ENCODE data around the gene SERP1. TPM values are rescaled to one million over a fixed set of nuclear protein-coding genes. Genes with fewer than 3 reads are reported as not detected.

The SERP1 gene
- 100 to 1,000 TPM in 1 of 2 donors, 10 to 100 TPM in 1; 65.7 to 101 TPM for total RNA-seq

GRCh38 chr3:150546226-150547044, at the start of gene SERP1, which contains the start of gene EIF2A:
Gene SERP1 (minus strand): TSS chr3:150546496. CDS start chr3:150546135, 361 bp downstream.
Gene EIF2A (plus strand): TSS chr3:150546787. CDS start chr3:150546803, 16 bp downstream.

Other genes with a start within 250 kb of the SERP1 start
- gene TSC22D2, start 138.2 kb downstream of the SERP1 start, total RNA-seq, result 10 to 100 TPM in 1 of 2 donors, 1 to 10 TPM in 1; 10.0 to 12.0 TPM
- 100 to 1,000 TPM in 1 of 2 donors, 10 to 100 TPM in 1; 96.4 to 157 TPM for gene EIF2A, start 291 bp upstream of the SERP1 start, total RNA-seq
- gene SELENOT, start 56.8 kb upstream of the SERP1 start, total RNA-seq, result 100 to 1,000 TPM; 111 to 134 TPM
- gene ERICH6, start 157.4 kb upstream of the SERP1 start, total RNA-seq, result not detected
- 10 to 100 TPM; 11.4 to 22.3 TPM for gene SIAH2, start 216.7 kb upstream of the SERP1 start, total RNA-seq